HG03442 (cell line): ENCODE results near the gene ASMTL.
"Not testable (repeated sequence)": the region's sequence is repeated elsewhere in the genome, so short reads cannot be mapped to it uniquely, and the experiment has no call there.

Source experiments
- ATAC-seq: cut with Tn5 transposase; IDR thresholded peaks from one replicate; pipeline ENCODE4 v1.9.1; 2021; ENCODE audit warnings: mild to moderate bottlenecking, moderate library complexity; ENCODE audit not compliant: unreplicated experiment

ASMTL gene

GRCh38 chrX:1482530-1482928 is 29.8 kb upstream of the ASMTL start:
- not testable (repeated sequence) for ATAC-seq

- peak; percentile 43 for ATAC-seq
Measured at GRCh38 chrX:1481636-1482529, 29.2 kb upstream of the ASMTL start.

GRCh38 chrX:1480082-1480785 is 27.5 kb upstream of the ASMTL start:
- no peak for ATAC-seq

- no peak for ATAC-seq
Measured at GRCh38 chrX:1477801-1478458, 25.2 kb upstream of the ASMTL start.

- no peak for ATAC-seq
Measured at GRCh38 chrX:1477229-1477628, 24.5 kb upstream of the ASMTL start.

GRCh38 chrX:1476682-1477081 is 24.0 kb upstream of the ASMTL start:
- no peak for ATAC-seq

- ATAC-seq = no peak
Measured at GRCh38 chrX:1475881-1476280, 23.2 kb upstream of the ASMTL start.

- ATAC-seq = no peak
Measured at GRCh38 chrX:1475481-1475880, 22.8 kb upstream of the ASMTL start.

- not testable (repeated sequence) for ATAC-seq
Measured at GRCh38 chrX:1474593-1474992, 21.9 kb upstream of the ASMTL start.

GRCh38 chrX:1472975-1473374 is 20.3 kb upstream of the ASMTL start:
- ATAC-seq = no peak

GRCh38 chrX:1468250-1468772 is 15.6 kb upstream of the ASMTL start:
- peak; percentile 48 for ATAC-seq

GRCh38 chrX:1466971-1467561 is 14.4 kb upstream of the ASMTL start:
- no peak for ATAC-seq

- no peak for ATAC-seq
Measured at GRCh38 chrX:1466232-1466661, 13.5 kb upstream of the ASMTL start.

GRCh38 chrX:1465286-1466231 is 12.8 kb upstream of the ASMTL start:
- ATAC-seq = no peak

GRCh38 chrX:1464971-1465285 is 12.2 kb upstream of the ASMTL start:
- ATAC-seq = no peak

GRCh38 chrX:1464041-1464970 is 11.6 kb upstream of the ASMTL start:
- ATAC-seq = no peak

- no peak for ATAC-seq
Measured at GRCh38 chrX:1463581-1463980, 10.9 kb upstream of the ASMTL start.

GRCh38 chrX:1462596-1463251 is 10.0 kb upstream of the ASMTL start:
- ATAC-seq = no peak
